KBM-7 (cell line): ENCODE measurements around the gene AHNAK2.

ENCODE experiments used
- DNase-seq: peaks from one replicate; pipeline ENCODE4 v3.0.0-alpha.2; 2015
- in situ Hi-C: fragments of 300-500 bp; cut with MboI; formaldehyde crosslinking; loops from 2 replicates; pipeline ENCODE4 v1.14.3; 2020; ENCODE audit warnings: low sequenced_read_pairs, low pct_unique_long_range_greater_than_20kb, mixed read lengths

Gene AHNAK2

DNA sequence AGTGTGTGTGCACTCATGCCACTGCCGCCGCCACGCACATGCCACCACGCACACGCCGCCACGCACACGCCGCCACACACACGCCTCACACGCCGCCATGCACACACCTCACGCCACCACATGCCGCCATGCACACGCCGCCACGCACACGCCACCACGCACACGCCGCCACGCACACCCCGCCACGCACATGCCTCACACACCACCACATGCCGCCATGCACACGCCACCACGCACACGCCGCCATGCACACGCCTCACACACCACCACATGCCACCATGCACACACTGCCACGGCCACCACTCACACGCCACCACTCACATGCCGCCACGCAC lies 13.7 kb upstream of the AHNAK2 start:
- in situ Hi-C loops, result no loop called here

DNA sequence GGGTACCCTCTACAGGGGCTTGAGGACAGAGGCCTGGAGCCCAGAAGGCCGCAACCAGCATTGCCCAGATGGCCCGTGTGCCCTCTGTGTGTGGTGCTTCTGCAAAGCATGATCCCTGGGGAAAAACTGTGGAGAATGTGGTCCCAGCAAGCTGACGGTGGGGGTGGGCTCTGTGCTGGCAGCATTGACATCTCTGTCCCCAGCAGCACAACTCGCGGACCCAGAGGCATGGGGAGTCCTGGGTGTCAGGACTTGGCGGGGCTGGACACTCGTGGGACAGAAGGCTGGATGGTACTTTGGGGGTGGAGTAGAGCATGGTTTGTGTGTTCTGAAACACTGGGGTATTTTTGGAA lies 11.8 kb upstream of the AHNAK2 start:
- no peak for DNase-seq
- in situ Hi-C loops, result no loop called here

More for the DNA sequence above, 13.7 kb upstream of the AHNAK2 start:
- no peak for DNase-seq

DNA sequence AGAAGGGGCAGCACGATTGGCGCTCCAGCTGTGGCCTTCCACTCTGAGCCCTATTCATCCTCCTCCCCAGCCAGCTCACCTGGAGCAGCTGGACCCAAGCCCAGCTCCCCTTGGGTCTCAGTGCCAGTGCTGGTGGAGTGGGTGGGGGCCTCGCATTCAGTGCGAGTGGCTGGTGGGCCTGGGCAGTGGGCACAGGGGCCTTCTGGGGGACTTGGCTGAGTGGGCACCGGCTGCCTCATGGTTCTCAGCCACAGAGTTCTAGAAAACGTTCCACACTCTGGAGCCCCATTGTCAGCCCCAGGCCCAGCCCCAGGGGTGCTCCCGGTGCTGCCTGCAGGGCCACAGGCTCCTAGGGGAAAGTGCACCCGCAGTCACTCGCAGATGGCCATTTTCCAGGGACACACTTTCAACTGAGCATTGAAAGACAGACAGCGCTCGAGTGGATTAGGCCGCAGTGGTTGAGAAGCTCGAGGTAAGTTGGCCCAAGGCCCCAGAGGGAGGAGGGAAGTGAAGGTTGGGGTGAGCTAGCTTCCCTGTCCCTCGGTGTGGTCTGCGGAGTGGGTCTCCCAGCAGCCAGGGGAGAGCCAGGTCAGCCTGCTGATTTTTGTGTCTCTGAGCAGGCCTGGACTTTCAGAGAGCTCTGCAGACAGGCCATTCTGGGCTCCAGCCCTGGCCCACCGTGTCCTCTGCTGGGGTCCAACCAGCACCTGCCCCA lies 11.2 kb upstream of the AHNAK2 start:
- DNase-seq, result no peak
- in situ Hi-C loops, result no loop called here

GRCh38 chr14:104986487-104987164 lies 8.5 kb upstream of the AHNAK2 start:
- no peak for DNase-seq

DNA sequence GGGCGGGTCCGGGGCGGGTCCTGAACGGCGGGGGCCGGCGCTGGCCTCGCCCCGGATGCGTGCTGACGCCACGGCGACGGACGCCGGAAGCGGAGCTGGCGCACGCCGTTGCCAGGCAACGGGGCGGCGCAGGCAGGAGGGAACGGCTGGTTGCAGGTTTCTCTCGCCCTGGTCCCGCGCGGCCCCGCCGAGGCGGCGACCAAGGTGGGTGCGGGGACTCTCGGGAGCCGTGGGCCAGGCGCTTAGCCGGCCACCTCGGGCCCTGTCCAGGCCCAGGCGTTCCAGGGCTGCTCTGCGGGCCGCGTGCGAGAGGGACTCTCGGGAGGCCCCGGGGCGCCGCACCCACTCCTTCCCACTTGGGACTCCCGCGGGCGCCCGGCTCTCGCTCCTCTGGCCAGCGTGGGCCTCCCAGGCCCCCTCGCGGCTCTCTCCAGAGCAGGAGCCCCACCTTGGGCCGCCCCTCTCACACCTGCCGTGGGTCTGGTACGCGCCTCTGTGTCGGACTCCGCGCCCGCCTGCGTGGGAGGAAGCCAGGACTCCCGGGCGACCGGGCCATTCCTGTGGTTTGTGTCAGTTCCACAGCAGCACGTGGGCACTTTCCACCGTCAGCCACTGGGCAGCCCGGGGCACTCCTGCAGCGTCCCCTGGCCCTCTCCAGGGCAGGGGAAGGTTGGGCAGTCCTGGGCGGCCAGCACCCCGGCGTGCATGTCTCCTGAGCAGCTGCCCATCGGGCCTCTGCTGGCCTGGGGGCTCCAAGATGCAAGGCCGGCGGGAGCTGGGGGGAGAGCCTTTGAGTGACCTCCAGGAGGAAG lies 7.7 kb upstream of the AHNAK2 start, which contains the start of gene CLBA1:
Gene CLBA1, plus strand, starts transcription at position 114 of the 812 bp plus-strand sequence. Its CDS starts 644 bp downstream, at position 758.
- DNase-seq, result peak; percentile 85
- in situ Hi-C loops, result no loop called here

More at GRCh38 chr14:104986487-104987164, 8.5 kb upstream of the AHNAK2 start:
- in situ Hi-C loops, result no loop called here

DNA sequence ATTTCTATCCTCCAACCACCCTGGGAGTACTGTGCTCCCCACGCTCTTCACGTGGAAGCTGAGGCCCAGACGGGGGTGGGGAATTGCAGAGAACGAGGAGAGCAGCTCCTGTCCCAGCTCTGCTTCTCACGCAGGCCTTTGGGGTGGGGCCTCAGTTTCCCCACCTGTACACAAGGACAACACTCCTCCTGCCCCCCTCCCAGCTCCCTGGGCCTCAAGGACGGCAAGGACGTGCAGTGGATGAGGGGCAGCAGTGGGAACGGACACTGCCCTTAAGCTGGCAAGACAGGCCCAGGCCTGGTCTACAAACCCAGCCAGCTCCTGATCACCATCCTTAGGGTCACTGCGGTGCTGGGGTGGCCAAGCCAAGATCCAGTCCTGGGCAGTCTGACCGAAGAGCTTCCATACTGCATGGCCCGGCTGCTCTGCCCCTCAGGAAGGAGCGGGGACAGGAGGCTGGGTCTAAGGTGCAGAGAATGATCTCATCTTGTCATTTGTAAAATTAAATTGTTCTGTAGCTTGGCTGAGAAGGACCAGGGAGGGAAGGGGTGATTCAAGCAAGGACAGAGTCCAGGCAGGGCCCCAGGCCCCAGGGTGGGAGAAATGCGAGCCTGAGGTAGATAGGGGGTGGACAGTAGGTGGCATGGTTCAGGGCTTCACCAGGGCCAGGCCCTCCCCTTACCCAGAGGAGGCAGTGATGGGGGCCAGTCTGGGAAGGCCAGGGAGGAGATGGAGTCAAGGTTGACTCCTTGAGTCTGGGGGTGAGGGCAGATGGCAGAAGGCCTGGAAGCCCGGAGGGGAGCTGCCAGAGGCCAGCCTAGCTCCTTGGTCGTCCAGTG lies 6.1 kb upstream of the AHNAK2 start:
- DNase-seq, result no peak

GRCh38 chr14:104983231-104983721 lies 5.1 kb upstream of the AHNAK2 start:
- in situ Hi-C loops, result no loop called here
- DNase-seq, result no peak

More for the DNA sequence above, 6.1 kb upstream of the AHNAK2 start:
- in situ Hi-C loops, result no loop called here

- in situ Hi-C loops, result no loop called here
- no peak for DNase-seq
These were observed 4.5 kb upstream of the AHNAK2 start for GRCh38 chr14:104982548-104983230.

GRCh38 chr14:104981699-104982541 lies 3.7 kb upstream of the AHNAK2 start:
- in situ Hi-C loops, result no loop called here
- no peak for DNase-seq

- in situ Hi-C loops, result no loop called here
- DNase-seq, result no peak
These were observed 2.7 kb upstream of the AHNAK2 start for GRCh38 chr14:104980611-104981531.

DNA sequence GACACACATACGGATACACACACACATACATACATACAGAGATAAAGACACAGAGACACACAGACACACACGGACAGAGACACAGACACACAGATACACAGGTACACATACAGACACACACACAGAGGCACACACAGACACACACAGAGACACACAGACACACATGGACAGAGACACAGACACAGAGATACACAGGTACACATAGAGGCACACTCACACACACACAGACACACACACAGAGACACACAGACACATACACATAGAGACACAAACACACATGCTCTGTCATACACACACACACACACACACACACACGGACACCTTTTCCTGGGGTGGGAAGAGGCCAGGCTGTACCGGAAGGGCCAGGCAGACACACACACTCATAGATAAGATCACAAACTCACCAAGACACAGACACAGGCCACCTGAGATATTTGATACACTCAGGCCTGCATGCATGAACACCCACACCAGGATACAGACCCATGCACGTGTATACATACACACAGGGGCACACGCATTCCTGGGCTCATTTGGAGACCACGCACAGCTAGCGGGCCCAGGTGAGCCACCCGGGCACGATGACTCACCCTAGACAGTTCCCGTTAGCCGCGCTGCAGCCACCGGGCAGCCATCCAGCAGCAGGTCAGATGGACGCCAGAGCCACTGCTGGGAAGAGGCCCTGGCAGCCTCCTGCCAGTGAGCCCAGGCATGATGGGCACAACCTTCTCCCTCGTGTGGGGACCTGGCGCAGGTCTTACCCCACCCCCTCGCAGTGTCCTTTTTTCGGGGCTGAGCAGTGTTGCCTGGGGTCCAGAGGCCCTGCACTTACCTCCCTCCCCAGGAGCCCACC lies 1.8 kb upstream of the AHNAK2 start:
- in situ Hi-C loops, result loop anchor here (10.0 kb wide), 1 partner anchor 65 kb away; no protein-coding TSS in a partner anchor
- DNase-seq, result no peak

GRCh38 chr14:104978746-104979691 lies 845 bp upstream of the AHNAK2 start:
- no peak for DNase-seq
- in situ Hi-C loops, result loop anchor here (10.0 kb wide), 1 partner anchor 66 kb away; no protein-coding TSS in a partner anchor

DNA sequence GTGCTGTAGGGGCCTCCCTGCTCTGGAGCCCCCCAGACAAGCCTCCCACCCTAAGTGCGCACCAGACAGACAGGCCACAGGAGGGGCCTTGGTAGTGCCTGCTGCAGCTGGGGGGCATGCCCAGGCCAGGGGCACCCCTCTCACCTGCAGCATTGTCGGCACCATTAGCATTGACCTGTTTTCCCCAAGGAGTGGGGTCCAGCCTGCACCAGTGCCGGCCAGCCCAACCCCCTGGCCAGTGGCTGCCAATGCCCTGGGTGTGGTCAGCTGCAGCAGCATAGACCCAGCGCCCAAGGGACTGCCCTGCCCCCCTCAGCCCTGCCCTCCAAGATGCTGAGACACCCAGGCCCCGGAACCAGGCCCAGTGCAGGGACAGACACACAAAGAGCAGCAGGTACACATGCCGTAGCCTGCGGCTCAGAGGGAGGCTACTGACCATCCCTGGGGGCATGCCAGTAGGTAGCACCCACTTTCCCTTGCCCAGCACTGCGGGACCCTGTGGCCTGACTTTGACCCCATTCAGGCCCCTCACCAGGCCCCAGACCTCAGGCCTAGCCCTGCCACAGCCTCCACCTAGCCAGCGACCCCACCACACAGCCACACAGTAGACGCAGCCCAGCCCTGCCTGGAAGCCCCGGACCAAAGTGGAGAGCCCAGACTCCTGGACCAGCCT lies 1.0 kb downstream of the AHNAK2 start:
- in situ Hi-C loops, result loop anchor here (10.0 kb wide), 1 partner anchor 68 kb away; no protein-coding TSS in a partner anchor
- DNase-seq, result no peak
